Measurements from ENCODE around the gene COL18A1.

COL18A1 gene

GRCh38 chr21:45383111-45383614, 21.8 kb upstream of the COL18A1 start:
- DNase-seq, result no peak

- DNase-seq, result no peak
These were observed 21.3 kb upstream of the COL18A1 start for GRCh38 chr21:45383615-45384201.

DNA sequence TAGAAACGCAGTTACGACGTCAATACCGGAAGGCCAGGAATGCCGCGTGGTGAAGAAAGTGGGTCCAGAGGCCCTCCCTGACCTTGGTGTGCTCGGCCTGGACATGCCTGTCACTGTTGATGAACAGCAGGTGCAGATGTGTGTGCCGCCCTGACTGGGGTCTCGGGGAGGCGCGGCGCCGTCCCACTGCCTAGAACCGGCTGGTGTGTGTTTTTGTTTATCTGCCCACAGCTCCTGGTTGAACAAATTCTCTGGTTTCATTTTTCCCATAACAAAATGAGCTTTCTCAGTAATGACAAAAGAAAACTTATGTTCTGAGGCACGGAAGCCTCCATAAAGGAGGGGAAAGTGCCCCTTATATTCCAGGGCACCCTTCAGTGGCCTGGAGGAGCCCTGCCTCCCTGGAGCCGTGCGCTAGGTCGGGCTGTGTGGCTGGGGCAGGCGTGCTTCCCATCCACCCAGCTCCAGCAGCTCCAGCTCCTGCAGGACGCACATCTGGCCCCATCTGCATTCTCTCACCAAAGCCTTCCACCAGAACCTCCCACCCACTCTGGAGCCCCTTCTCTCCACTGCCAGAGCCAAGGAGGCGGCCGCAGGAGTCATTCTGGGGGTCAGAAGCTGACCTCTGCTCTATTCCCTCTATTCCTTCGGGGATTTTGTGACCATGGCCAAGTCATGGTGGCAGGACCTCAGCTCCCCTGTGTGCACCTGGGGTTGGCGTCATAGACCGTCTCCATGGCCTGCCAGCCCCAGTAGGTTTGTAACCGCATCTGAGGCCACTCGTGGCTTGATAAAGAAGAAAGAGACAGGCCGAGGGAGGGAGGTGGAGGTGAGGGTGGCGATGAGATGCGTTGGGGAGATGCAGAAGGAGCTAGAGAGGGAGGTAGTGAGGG, 20.1 kb upstream of the COL18A1 start:
- DNase-seq, result no peak

DNA sequence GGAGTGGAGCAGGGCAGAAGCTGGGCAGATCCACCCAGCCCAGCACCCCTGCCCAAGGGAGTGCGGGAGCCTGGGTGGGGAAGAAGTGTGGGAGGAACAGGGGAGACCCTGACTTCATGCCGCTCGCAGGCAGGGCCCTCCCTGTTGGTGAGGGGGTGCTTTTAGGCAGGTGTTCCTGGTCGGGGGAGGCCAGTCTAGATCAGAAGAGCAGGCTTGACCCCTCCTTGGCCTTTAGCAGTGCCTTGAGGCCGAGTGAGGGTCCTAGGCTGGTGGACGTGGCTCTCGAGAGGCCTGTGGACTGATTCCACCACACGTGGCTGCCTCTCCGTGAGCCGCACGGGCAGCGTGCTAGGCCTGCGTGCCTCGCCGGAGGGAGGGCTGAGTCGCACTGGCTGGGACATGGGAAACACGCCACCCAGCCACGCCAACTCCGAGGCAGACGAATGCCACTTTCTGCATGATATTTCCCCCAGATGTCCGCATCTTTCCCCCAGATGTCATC, 19.4 kb upstream of the COL18A1 start:
- DNase-seq, result no peak

- no peak for DNase-seq
These were observed 18.6 kb upstream of the COL18A1 start for GRCh38 chr21:45386336-45386727.

DNA sequence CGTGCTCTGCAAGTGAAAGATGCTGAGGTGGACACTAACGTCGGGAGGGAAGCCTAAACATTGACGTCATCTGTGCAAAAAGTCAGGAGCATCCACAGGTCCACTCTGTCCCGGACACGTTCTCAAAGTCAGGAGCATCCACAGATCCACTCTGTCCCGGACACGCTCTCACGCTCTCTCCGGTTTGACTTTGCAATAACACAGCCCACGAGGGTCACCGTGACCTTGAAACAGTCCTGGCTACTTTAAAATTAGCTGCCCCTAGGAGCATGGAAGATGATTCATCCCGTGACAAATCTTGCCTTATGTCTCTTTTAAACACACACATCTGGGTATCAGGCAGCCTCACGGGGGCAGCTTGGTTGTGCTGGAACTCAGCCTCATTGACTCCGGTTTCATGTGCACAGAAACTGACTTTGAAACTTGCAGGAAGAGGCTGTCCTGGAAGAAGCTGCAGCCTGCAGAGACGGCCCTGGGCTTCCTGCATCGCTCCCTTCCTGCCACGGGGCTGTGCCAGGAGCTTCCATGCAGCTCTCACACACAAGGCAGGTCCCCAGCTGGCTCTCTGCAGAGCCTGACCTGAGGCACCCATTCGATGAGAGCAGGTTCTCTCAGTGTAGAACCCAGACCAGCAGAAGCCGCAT, 18.1 kb upstream of the COL18A1 start:
- DNase-seq, result peak; percentile 90

DNA sequence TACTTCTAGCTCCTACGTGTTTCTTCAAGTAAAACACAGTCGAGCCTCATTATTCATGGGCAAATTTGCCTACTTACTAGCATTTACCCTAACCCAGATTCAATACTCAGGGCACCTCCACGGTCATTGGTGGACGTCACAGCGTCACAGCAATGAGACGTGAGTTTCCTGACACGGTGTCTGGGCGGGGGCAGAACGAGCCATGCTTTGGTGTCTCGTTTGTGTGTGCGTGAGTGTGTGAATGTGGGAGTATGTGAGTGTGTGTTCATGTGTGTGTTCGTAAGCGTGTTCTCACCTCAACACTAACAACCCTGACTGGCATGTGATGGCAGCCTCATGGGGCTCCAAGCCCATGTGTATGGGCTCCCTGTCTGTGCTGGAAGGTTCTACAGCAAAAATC, 17.5 kb upstream of the COL18A1 start:
- DNase-seq, result no peak

DNA sequence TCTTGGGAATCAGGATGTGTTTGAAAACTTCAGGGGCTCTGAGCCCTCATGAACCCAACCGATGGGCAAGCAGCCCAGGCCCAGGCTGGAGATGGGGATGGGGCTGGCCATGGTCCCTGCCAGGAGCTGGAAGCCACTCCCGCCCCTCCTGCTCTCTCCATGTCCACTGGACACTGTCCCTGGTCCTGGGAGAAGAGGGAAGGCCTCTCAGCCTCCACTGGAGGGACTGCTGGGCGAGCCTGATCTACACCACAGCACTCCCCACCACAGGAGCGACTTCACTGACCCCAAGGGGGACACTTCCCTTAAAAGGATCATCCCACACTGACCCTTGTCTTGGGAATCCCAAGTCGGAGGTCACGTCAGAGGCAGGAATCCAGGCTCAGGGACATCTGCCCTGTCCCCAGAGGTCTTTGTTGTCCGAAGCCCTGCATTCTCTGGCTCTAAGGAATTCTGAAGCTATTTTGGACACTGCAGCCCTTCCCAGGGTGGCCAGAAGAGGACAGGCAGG, 16.9 kb upstream of the COL18A1 start:
- DNase-seq, result no peak

DNA sequence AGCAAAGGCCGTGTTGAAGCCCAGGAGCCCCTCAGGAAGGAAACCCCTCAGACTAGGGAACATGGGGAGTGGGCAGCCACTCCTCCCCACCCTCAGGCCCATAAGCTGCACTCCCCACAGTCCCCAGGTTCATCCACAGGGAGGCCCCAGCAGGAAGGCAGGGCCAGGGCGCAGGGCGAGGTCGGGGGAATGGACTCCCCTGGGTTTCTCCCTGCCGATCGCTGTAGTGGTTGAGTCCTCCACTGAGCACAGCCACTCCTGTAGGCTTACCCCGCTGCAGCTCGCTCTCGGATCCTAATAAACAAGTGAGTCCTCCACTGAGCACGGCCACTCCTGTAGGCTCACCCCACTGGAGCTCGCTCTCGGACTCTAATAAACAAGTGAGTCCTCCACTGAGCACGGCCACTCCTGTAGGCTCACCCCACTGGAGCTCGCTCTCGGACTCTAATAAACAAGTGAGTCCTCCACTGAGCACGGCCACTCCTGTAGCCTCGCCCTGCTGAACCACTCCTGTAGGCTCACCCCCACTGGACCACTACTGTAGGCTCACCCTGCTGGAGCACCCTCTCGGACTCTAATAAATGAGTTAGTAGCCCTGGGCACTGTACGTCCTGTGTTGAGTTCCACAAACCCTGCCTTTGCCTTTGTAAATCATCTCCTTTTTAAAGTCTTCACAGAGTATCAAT, 16.2 kb upstream of the COL18A1 start:
- no peak for DNase-seq

DNA sequence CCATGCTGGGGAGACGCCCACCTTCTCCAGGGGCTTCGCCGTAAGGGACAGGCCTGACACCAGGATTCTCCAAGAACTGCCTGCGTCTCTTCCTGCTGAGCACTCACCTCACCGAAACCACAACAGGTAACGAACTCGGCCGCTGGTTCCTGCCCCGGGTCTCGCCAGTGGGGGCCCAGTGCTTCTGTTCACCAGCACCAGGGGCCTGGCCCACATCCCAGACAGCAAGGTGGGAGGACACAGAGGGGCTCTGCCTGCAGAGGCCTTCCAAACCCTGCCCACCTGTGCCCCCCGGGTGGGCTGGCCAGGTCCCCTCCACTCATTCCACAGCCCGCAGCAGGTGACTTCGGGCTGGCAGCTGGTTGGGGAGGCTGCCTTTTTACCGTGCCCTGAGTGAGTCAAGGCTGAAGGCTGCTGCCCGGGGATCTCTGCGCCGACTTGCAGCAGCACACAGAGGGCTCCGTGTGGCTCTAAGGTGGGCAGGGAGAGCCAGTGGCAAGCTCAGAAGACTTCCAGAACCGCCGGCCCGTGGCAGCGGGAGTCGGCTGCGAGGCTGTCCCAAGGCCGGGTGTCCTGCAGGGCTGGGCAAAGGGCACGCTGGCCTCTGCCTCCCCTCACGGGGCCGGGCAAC, 14.7 kb upstream of the COL18A1 start:
- no peak for DNase-seq

GRCh38 chr21:45390831-45391742, 13.9 kb upstream of the COL18A1 start:
- no peak for DNase-seq

- DNase-seq, result no peak
These were observed 13.0 kb upstream of the COL18A1 start for GRCh38 chr21:45391743-45392572.

GRCh38 chr21:45392573-45392971, 12.4 kb upstream of the COL18A1 start:
- DNase-seq, result no peak

GRCh38 chr21:45393021-45393420, 11.9 kb upstream of the COL18A1 start:
- DNase-seq, result no peak

- DNase-seq, result no peak
These were observed 10.9 kb upstream of the COL18A1 start for GRCh38 chr21:45393833-45394638.

DNA sequence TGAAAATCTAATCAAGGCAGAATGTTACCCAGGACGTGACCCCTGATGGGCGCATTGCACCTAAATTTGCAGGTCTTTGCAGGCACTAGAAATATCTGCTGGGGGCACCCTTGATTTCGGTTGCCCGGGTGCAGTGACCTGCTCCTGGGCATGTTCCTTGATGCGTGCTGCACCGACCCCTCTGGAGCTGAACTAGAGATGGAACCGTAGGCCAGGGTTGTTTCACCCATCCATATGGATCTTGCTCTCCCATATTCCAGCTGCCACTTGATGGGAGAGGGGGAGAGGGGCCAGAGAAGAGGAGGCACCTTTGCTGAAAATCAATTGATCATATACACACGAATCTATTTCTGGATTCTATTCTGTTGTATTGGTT, 8.4 kb upstream of the COL18A1 start:
- DNase-seq, result no peak

- no peak for DNase-seq
These were observed 7.6 kb upstream of the COL18A1 start for GRCh38 chr21:45397381-45397780.

- DNase-seq, result no peak
These were observed 3.9 kb upstream of the COL18A1 start for GRCh38 chr21:45401054-45401518.
